ENCODE data around the gene CREBBP.

CREBBP gene

DNA sequence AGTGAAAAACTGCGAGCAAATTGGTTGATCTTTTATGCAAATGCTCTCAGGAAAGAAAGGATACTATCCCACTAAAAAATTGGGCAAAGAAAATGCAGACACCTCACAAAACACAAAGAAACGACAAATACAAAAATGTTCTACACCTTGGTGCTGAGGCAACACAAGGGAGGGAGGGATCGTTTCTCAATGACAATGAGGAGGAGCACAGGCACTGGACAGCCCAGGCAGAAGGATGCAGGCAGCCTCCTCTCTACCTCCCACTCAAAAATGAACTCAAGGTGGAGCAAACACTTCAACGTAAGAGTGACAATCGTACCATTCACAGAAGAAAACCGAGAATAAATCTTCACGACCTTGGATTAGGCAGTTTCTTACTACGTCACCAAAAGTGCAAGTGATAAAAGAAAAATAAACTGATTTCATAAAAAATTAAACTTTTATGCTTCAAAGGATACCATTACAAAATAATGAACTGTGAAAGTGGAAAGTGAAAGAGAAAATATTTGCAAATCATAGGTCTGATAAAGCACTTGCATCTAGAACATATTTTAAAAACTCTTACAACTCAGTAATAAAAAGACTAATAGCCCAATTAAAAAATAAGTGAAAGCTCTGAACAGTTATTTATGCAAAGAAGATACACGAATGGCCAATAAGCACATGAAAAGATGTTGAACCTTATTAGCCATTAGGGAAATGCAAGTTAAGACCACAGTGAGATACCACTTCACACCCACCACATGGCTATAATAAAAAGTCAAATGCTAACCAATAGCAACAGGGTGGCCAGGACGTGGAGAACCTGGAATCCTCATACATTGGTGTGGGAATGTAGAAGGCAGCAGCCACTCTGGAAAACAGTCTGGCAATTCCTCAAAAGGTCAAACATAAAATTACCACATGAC is 82.4 kb downstream of the CREBBP start:
- no peak for DNase-seq (ENCODE audit: low read depth in 2 of 2)

DNA sequence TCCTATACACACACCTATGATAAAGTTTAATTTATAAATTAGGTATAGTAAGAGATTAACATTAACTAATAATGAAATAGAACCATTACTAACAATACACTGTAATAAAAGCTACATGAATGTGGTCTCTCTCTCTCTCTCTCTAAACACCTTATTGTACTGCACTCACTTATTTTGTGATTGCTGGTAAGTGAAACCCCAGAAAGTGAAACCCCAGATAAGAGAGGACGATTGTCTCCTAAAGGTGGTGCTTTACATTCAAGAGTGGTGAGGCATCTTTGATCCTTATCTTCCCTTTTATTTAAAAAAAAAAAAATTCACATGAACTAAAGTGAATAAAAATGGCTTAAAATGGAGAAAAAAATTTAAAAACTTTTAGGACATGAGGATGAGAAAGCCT is 83.0 kb downstream of the CREBBP start:
- DNase-seq (ENCODE audit: low read depth in 2 of 2) = no peak

DNA sequence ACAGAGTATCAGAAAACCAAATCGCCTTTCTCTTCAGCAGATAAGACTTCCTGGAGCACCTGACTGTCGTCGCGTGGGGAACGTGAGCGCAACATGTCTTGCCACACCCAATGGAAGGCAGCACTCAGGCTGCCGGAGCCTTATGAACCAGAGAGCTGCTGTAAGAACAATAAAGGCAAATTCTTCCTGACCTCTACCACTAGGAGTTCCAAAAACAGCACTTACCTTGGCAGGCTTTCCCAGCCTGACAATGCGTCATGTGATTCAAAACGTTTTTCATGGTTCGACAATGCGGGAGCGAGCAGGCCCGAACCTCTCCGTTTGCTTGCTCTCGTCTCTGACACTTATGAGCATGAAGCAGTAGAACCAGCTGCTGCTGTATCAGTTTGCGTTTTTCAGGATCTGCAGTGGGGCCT is 87.3 kb downstream of the CREBBP start:
- no peak for DNase-seq (ENCODE audit: low read depth in 2 of 2)

DNA sequence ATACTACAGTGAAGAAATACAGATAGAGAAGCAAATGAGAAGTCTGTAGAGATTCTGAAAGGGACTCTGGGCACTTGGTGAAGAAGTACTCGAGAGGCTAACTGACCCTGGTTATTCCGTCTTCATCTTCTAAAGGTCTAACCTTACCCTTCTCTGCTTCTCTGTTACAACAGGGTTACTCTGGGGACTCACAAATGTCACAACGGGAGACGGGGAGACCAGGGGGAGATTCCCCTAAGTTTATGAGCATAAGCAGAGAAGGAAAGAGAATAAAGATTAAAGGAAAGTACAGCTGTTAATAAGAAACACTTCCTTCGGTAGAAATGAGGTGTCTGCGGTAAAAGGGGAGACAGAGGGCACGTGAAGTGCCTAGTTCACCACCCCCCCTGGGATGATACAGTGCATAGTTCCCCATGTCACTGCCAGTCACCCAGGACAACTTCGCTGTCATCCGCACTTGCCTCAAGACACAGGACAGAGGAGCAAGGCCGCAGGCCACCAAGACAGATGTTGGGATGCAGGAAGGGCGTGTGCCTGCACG is 88.0 kb downstream of the CREBBP start:
- no peak for DNase-seq (ENCODE audit: low read depth in 2 of 2)

DNA sequence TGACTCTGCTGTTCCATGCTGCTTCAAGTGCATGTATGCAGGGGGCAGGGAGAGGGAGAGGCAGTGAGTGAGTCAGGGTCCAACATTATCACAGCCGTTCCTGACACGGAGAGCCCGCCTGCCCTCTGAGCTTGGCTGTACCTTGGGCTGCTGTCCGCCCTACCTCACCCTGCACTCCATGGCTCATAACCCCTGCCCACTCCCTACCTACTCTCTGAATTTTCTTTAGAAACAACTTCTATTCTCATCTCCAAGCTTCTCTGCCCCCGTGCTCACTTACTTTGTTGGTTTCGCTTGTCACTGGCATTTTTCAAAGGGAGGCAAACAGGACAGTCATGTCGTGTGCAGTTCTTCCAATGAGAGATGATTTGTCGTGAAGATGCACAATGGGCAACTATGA is 88.8 kb downstream of the CREBBP start:
- no peak for DNase-seq (ENCODE audit: low read depth in 2 of 2)

DNA sequence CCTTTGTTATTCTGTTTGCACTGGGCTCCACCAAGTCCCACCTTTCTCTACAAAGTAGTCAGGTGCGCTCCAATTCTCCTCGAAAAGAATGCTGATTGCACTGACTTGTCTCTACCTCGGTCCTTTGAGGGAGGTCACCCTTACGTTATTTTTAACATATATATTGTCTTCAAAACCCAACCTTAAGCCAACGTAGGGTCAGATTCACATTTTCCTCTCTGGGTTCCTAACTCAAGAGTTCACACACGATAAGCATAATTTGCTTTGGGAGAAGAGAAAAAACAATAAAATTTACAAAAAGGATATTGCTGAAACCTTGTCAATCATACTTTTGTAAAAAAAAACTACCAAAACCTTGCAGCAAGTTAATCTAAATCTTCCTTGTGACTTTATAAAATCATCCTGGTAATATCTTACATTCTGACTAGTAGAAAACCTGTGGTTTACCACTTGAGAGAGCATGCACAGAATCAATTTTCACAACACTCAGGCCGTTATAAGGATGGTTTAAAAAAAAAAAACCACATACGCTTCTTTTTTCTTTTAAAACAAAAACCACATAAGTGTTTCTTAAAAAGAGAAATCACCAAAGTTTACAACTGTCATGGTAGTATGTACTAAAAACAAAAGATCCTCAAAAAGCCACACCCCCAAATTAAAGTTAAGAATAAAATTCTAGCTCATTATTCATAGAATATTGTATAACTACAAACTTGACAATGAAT is 91.0 kb downstream of the CREBBP start:
- no peak for DNase-seq (ENCODE audit: low read depth in 2 of 2)

DNA sequence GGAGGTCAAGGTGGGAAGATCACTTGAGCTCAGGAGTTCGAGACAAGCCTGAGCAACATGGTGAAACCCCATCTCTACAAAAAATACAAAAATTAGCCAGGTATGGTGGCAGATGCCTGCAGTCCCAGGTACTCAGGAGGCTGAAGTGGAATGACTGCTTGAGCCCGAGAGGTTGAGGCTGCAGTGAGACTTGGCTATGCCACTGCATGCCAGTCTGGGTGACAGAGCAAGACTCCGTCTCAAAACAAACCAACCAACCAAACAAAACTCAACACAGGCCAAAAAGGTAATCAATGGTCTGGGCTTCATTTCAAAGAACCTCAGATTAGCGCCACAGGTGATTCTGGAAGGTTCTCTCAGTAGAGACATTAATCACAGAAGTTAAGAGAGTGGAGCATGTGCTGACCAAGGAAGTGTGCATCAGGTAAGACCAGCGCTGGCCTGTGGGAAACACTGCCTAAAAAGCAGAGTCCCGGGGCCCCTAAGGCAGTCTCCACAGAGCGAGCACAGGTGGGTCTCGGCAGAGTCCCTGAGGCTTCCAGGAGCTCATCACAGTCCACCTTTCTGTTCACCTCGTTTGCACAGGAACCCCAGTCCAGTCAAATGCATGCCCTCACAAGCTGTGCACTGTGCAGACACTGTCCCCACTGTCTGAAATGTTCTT is 91.7 kb downstream of the CREBBP start:
- DNase-seq (ENCODE audit: low read depth in 2 of 2) = no peak

DNA sequence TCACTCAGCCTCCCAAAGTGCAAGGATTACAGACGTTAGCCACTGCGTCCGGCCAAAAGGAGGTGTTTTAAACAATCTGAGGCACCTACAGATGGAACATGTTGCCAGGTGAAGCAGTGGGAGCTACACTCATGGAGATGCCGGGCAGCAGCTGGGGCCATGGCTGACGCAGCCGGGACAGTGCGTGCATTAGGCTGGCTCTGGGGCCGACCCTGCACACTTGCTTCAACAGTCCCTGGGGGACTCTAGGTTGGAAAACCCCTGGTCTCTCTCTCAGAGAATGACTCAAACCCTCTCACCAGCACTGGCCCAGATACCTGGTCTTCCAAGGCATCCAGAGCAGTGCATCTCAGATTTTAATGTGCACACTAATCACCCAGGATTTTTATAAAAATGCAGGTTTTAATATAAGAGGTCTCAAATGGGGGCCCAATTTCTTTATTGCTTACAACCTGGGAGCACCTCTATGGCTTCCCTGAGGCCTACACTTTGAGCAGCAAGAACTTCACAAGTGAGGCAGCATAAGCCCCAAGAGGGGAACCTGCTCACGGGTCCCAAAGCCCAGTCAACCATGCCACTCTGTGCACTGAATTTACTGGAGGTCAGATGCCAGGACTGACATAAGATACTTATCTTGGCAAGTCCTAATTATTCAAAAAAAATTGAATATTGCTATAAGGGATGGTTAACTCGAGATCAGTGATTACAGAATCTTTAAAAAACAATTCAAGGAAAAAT is 92.4 kb downstream of the CREBBP start:
- DNase-seq (ENCODE audit: low read depth in 2 of 2) = no peak

DNA sequence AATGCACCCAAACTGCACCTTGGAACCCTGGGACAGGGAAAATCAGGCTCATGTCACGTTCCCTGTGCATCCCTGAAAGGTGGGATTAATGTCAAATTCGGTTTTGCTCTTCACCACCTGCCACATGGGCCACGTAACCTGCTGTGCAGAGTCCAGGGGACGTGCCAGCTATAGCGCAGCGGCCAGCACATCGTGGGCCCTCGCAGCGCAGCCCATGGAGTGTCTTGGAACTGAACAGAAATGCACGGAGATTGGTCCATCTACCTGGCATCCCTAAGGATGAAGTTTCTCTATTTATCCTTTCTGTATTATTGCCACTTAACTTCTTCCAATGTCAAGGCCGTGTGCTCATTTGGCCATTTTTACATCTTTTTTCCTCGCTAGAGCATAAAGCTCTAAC is 95.1 kb downstream of the CREBBP start:
- DNase-seq (ENCODE audit: low read depth in 2 of 2) = no peak

DNA sequence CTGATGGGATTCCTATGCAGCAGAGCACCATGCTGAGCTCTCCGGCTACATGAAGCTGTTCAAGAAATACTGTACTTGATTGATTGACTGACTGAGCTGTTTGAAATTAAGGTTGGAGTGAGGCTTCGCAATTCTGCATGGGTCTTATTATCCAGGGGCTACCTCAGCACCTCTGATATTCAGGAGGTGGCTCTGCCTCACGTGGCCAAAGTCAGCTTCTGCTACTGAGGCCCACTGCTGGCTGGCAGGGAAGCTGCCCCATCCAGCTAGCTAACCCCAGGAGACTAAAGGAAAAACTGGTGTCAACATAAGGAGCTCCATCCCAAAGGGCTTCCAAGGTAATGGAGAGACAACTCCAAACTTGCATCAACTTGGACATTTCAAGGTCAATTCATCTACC is 97.0 kb downstream of the CREBBP start:
- no peak for DNase-seq (ENCODE audit: low read depth in 2 of 2)

DNA sequence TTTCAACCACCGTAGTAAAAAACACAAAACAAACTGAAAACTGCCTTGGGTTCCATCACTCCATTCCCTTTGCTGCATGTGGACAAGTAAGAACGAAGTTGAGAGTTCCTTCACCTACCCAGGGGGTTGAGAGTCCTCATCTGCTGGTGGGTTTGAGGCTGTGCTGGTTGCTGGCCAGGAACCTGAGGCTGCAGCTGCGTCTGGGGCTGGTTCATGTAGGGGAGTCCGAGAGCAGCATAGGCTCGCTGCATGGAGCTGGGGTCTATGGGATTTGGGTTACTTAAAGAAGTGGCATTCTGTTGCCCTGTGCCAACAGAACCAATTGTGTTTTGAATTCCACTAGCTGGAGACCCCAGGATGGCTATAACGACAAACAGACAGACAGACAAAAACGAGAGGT is 97.9 kb downstream of the CREBBP start:
- no peak for DNase-seq (ENCODE audit: low read depth in 2 of 2)

DNA sequence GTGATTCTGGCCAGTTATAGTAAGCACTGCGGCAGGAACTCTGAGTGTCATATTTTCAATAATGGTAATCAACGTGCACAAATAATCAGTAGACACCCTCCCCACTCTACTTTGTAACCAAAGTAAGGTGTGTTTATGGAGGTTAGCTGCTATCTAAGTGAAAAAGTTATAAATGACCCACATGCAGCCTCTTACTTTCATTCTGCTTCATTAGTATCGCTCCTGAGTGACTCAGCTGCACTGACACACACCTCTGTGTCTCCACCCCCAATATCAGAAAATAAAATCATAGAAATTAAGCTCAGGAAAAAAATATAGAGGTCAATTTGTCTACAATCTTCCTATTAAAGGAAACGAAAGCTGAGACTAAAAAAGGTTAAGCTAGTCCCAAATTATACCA is 99.1 kb downstream of the CREBBP start:
- DNase-seq (ENCODE audit: low read depth in 2 of 2) = no peak

DNA sequence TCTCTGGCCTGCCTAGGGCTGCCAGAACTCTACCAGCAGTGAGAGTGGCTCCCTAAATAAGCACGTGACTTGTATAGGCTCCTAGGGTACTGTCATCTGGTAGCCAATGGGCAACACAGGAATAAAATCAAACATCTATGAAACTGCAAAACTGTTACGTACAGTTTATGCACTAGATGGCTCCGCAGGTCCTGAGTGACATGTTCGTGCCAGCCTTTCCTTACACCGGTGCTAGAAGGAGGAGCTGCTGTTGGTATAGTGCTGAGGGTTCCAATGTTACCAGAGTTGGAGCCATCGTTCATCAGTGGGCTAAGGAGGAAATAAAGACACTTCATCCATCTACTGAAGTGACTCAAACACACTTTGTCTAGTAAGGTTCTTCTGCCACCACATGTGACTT is 99.9 kb downstream of the CREBBP start:
- no peak for DNase-seq (ENCODE audit: low read depth in 2 of 2)

DNA sequence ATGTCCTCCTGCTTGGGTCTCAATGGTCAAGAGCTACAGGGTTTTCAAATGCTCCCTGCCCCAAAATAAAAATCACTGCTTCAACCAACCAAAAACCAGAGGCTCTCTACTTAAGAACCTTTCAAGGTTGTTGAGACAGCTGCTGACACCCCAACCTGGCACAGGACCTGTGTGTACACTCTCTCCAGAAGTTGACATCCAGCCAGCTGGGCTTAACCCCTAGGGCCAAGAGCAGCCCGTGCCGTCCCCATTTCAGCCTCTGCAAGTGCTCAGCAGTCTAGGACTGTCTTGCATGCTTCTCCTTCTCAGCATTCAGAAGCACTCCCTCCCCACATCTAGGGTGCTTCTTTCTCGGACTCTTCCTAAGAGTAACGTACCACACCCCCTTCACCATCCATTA is 104.2 kb downstream of the CREBBP start:
- DNase-seq (ENCODE audit: low read depth in 2 of 2) = no peak

DNA sequence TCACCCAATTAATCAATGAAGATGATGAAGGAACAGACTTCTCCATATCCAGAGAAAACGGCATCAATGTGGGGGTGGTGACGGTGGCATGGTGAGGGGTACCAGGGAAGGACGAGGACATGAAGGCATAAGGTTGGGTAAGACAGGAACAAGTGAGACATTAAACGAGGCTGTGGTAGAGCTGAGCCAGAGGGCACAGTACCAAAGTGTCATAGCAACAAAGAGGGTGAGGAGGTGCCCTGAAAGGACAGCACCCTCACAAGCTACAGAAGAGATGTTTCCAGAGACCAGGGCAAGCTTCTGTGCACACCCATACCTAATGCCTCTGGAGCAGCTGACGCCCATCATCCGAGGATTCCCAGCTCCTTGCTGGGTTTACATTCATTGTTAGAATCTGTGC is 105.7 kb downstream of the CREBBP start:
- no peak for DNase-seq (ENCODE audit: low read depth in 2 of 2)

DNA sequence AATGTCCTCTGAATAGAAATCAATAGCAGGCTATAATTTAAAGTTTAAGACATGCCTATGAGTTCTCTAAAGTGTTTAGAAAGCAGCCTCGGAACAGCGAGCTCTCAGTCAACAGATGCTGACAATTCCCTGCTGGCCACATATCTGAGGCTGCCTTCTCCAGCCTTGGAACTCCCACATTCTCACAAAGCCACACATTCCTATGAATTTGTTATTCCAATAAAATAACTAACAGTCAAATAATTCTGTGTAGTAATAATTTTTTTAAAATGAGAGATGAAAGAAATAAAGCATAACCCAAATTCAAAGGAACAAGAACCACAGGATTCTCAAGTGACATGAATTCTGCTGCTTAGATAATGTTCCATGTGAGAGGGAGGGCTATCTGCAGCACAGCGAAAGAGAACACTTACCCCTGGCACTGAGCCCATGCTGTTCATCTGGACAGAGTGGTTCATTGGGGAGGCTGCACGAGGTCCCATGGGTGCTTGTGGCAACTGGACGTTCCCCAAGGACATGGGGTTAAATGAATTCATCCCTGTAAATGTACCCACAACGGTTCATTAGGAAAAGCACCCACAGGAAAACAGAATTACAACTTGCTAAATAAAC is 106.3 kb downstream of the CREBBP start:
- DNase-seq (ENCODE audit: low read depth in 2 of 2) = no peak

DNA sequence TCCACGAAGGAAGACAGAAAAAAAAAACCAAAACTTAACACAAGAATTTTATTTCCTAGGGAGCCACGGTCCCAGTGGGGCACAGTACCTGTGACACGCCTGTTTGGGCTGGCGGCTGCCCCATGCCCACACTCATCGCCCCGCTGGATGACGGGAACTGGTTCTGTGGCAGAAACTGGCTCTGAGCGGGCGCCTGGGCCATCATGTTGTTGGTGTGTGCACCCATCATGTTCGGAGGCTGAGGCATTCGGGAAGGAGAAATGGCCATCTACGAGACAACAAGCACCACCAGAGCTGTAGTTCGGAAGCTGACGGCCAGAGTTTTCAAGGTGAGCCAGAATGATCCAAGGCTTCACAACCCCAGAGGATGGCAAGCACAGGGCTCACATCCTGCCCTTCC is 106.8 kb downstream of the CREBBP start:
- no peak for DNase-seq (ENCODE audit: low read depth in 2 of 2)

DNA sequence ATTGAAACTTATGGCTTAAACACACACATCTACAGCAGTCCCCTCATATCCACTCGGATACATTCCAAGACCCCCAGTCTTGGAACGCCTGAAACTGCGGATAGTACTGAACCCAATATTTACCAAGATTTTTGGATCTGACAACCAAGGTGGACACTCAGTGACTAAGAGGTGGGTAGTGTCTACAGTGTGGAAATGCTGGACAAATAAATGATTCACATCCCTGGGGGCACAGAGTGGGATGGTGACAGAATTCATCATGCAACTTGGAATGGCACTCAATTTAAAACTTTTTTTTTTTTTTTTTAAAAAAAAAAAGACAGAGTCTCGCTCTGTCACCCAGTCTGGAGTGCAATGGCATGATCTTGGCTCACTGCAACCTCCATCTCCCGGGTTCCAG is 109.0 kb downstream of the CREBBP start:
- DNase-seq (ENCODE audit: low read depth in 2 of 2) = no peak

DNA sequence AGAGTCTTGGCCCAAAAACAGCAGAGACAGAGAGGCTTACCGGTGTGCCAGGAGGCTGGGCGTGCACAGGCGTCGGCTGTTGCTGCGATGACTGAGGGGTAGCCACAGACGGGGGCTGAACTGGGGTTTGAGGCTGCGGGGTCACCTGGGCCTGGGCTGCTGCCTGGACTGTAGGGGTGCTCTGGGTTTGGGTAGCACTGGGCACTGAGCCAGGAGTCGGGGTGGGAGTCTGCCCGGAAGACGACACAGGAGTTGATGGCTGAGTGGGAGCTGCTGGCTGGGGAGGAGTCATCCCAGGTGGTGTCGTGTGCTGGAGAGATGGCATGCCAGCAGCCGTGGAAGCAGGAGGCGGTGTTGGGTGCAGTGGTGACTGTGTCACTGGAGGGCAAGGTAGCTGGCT is 110.0 kb downstream of the CREBBP start:
- DNase-seq (ENCODE audit: low read depth in 2 of 2) = no peak

DNA sequence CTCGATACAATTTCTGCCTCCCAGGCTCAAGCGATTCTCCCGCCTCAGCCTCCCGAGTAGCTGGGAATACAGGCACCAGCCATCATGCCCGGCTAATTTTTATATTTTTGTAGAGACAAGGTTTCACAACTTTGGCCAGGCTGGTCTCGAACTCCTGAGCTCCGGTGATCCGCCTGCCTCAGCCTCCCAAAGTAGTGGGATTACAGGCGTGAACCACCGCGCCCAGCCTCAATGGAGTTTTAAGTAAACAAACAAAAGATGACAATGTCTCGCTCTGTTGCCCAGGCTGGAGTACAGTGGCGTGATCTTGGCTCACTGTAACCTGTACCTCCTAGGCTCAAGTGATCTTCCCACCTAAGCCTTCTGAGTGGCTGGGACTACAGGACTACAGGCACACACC is 110.6 kb downstream of the CREBBP start:
- DNase-seq (ENCODE audit: low read depth in 2 of 2) = no peak

DNA sequence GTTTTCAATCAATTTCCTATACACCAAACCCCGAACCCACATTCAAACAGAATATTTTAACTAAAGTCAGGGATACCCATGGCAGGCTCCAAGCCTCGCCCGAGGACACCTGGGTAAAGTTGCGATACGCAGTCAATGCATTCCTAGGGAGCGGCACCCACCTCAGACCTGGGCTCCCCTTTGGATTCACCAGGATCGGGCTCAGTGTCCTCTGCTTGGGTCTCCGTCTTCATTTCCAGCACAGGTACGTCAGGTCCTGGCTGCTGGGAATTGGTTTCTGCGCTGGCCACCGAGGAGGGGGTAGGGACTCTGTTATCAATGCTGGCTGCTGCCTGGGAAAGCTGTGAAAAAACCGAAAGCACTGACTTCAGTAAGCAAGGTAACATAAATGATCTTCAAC is 111.5 kb downstream of the CREBBP start:
- DNase-seq (ENCODE audit: low read depth in 2 of 2) = no peak

Measured in stimulated activated CD8-positive, alpha-beta memory T cell treated with anti-CD3 and anti-CD28 coated beads, Interleukin-15, amount 100 ng/mL, for 4 hours (primary cell).